ENCODE measurements around the gene ME3.

Gene ME3

GRCh38 chr11:86586307-86586706 is 86.1 kb downstream of the ME3 start:
- no peaks in the 10 kb centered on the region for H3K36me3 ChIP-seq (ENCODE audit: insufficient read depth)
- no peak overlapping the region for H3K4me2 ChIP-seq
- TF ChIP-seq CTCF (conservative IDR thresholded peaks at IDR 0.05; ENCODE audit: low read depth, low read length) = no peak
- H4K20me1 ChIP-seq (ENCODE audit: insufficient read depth) = no peaks in the 10 kb centered on the region
- no peaks in the 10 kb centered on the region for H3K79me2 ChIP-seq (ENCODE audit: insufficient read depth, low read depth)
- H2AFZ ChIP-seq (ENCODE audit: low read depth) = no peak overlapping the region
- no peak overlapping the region for H3K4me3 ChIP-seq (IDR thresholded peaks at IDR 0.05; ENCODE audit: insufficient read depth, low read depth, low read length)
- H3K9ac ChIP-seq = no peak overlapping the region
- no peaks in the 10 kb centered on the region for H3K27me3 ChIP-seq (ENCODE audit: insufficient read depth, low read depth)
- no peak overlapping the region for H3K27ac ChIP-seq
- H3K4me1 ChIP-seq (ENCODE audit: low read depth, poor library complexity, severe bottlenecking) = peaks cover 14% of the 10 kb centered on the region

- H3K4me3 ChIP-seq (IDR thresholded peaks at IDR 0.05; ENCODE audit: insufficient read depth, low read depth, low read length) = no peak overlapping the region
- no peak overlapping the region for H3K27ac ChIP-seq
- H3K9ac ChIP-seq = no peak overlapping the region
- no peaks in the 10 kb centered on the region for H3K79me2 ChIP-seq (ENCODE audit: insufficient read depth, low read depth)
- H3K4me2 ChIP-seq = no peak overlapping the region
- no peaks in the 10 kb centered on the region for H3K4me1 ChIP-seq (ENCODE audit: low read depth, poor library complexity, severe bottlenecking)
- H4K20me1 ChIP-seq (ENCODE audit: insufficient read depth) = no peaks in the 10 kb centered on the region
- H2AFZ ChIP-seq (ENCODE audit: low read depth) = no peak overlapping the region
- no peaks in the 10 kb centered on the region for H3K27me3 ChIP-seq (ENCODE audit: insufficient read depth, low read depth)
- TF ChIP-seq CTCF (conservative IDR thresholded peaks at IDR 0.05; ENCODE audit: low read depth, low read length) = no peak
- no peaks in the 10 kb centered on the region for H3K36me3 ChIP-seq (ENCODE audit: insufficient read depth)
These were observed 89.5 kb downstream of the ME3 start for GRCh38 chr11:86582898-86583297.

- Histone ChIP-seq H3K4me2 (no peak overlapping the region), H3K4me1 (ENCODE audit: low read depth, poor library complexity, severe bottlenecking) (no peaks in the 10 kb centered on the region), H3K27me3 (ENCODE audit: insufficient read depth, low read depth) (no peaks in the 10 kb centered on the region), H3K27ac (no peak overlapping the region), H3K79me2 (ENCODE audit: insufficient read depth, low read depth) (no peaks in the 10 kb centered on the region), H3K9ac (no peak overlapping the region), H3K4me3 (IDR thresholded peaks at IDR 0.05; ENCODE audit: insufficient read depth, low read depth, low read length) (no peak overlapping the region), H4K20me1 (ENCODE audit: insufficient read depth) (no peaks in the 10 kb centered on the region), H3K36me3 (ENCODE audit: insufficient read depth) (no peaks in the 10 kb centered on the region), H2AFZ (ENCODE audit: low read depth) (no peak overlapping the region)
- TF ChIP-seq CTCF (conservative IDR thresholded peaks at IDR 0.05; ENCODE audit: low read depth, low read length) = no peak
These were observed 91.9 kb downstream of the ME3 start for GRCh38 chr11:86580535-86580934.

- H3K27me3 ChIP-seq (ENCODE audit: insufficient read depth, low read depth) = no peaks in the 10 kb centered on the region
- no peak for TF ChIP-seq CTCF (conservative IDR thresholded peaks at IDR 0.05; ENCODE audit: low read depth, low read length)
- no peak overlapping the region for H3K4me2 ChIP-seq
- no peaks in the 10 kb centered on the region for H4K20me1 ChIP-seq (ENCODE audit: insufficient read depth)
- no peaks in the 10 kb centered on the region for H3K36me3 ChIP-seq (ENCODE audit: insufficient read depth)
- no peaks in the 10 kb centered on the region for H3K4me1 ChIP-seq (ENCODE audit: low read depth, poor library complexity, severe bottlenecking)
- no peak overlapping the region for H3K4me3 ChIP-seq (IDR thresholded peaks at IDR 0.05; ENCODE audit: insufficient read depth, low read depth, low read length)
- no peaks in the 10 kb centered on the region for H3K79me2 ChIP-seq (ENCODE audit: insufficient read depth, low read depth)
- no peak overlapping the region for H2AFZ ChIP-seq (ENCODE audit: low read depth)
- no peak overlapping the region for H3K27ac ChIP-seq
- no peak overlapping the region for H3K9ac ChIP-seq
These were observed 93.0 kb downstream of the ME3 start for GRCh38 chr11:86579406-86579731.
